OCI-LY3 (cell line): ENCODE results near the gene MFSD12.
A peak's percentile ranks its signal among the peaks of the same experiment; 100 is the strongest.

Source experiments
- H2AFZ ChIP-seq: fragments of 200-600, 300-600 bp; shearing (Covaris generic); 2 replicates; pipeline ENCODE4 v1.6.0; 2014; ENCODE audit warnings: antibody characterized with exemption, low read depth, low read length
- H3K27ac ChIP-seq: fragments of 200-600, 300-600 bp; sonication (generic); 2 replicates; pipeline ENCODE4 v1.5.1; 2014; ENCODE audit warnings: mild to moderate bottlenecking, low read length, moderate library complexity, mixed read lengths
- H3K27me3 ChIP-seq: fragments of 200-600, 300-600 bp; sonication (generic); 2 replicates; pipeline ENCODE4 v1.6.1; 2014; ENCODE audit warnings: low read depth, low read length, mixed read lengths
- H3K36me3 ChIP-seq: fragments of 200-600, 300-600 bp; sonication (generic); replicated peaks from 2 replicates; pipeline ENCODE3; 2014; ENCODE audit warnings: low read depth, low read length, mixed read lengths
- H3K4me1 ChIP-seq: fragments of 300-600, 200-600 bp; sonication (generic); 2 replicates; pipeline ENCODE4 v1.6.1; 2014; ENCODE audit warnings: low read length, mixed read lengths
- H3K4me2 ChIP-seq: fragments of 200-600, 300-600 bp; sonication (generic); 2 replicates; pipeline ENCODE4 v1.6.1; 2014; ENCODE audit warnings: low read length, mixed read lengths
- H3K4me3 ChIP-seq: fragments of 300-600, 200-600 bp; sonication (generic); 2 replicates; pipeline ENCODE4 v1.5.1; 2014; ENCODE audit warnings: antibody characterized with exemption, mild to moderate bottlenecking, low read length, moderate library complexity
- H3K79me2 ChIP-seq: fragments of 300-600, 200-600 bp; shearing (Covaris generic); 2 replicates; pipeline ENCODE4 v1.6.1; 2014; ENCODE audit warnings: mild to moderate bottlenecking, low read length, mixed read lengths
- H3K9ac ChIP-seq: fragments of 300-600, 200-600 bp; shearing (Covaris generic); 2 replicates; pipeline ENCODE4 v1.6.0; 2014; ENCODE audit warnings: mild to moderate bottlenecking, low read length, moderate library complexity
- H3K9me3 ChIP-seq: fragments of 200-600, 300-600 bp; shearing (Covaris generic); 2 replicates; pipeline ENCODE4 v1.6.1; 2014; ENCODE audit warnings: low read length, mixed read lengths; ENCODE audit not compliant: insufficient read depth
- H4K20me1 ChIP-seq: fragments of 200-600, 300-600 bp; sonication (generic); 2 replicates; pipeline ENCODE4 v1.6.1; 2016; ENCODE audit warnings: low read length, mixed read lengths; ENCODE audit not compliant: insufficient read depth
- CTCF ChIP-seq: fragments of 200-600, 300-600 bp; sonication (generic); IDR thresholded peaks from 2 replicates; pipeline ENCODE4 v1.5.1; 2014; ENCODE audit warnings: antibody characterized with exemption, low read length, low read depth
- EZH2phosphoT487 ChIP-seq: fragments of 200-600 bp; shearing (Covaris generic); IDR thresholded peaks from 2 replicates; pipeline ENCODE4 v1.6.1; 2018; ENCODE audit warnings: antibody characterized with exemption, mixed run types, low read depth

Gene MFSD12

GRCh38 chr19:3504735-3505134 is 52.7 kb downstream of the MFSD12 start:
- H3K27me3 ChIP-seq = no peaks in the 10 kb centered on the region
- TF ChIP-seq EZH2phosphoT487 (no peak), CTCF (no peak)
- peaks cover 19% of the 10 kb centered on the region for H3K4me1 ChIP-seq
- peak overlapping the region; percentile 79 for H3K4me3 ChIP-seq
- H3K27ac ChIP-seq = no peak overlapping the region
- peak overlapping the region; percentile 85 for H3K4me2 ChIP-seq
- H3K9ac ChIP-seq = peak overlapping the region; percentile 83
- peaks cover 43% of the 10 kb centered on the region for H3K79me2 ChIP-seq
- no peaks in the 10 kb centered on the region for H3K9me3 ChIP-seq
- no peak overlapping the region for H2AFZ ChIP-seq
- H4K20me1 ChIP-seq = peaks cover 14% of the 10 kb centered on the region; the same call in 1 of the 2 replicates
- peaks cover 15% of the 10 kb centered on the region for H3K36me3 ChIP-seq

DNA sequence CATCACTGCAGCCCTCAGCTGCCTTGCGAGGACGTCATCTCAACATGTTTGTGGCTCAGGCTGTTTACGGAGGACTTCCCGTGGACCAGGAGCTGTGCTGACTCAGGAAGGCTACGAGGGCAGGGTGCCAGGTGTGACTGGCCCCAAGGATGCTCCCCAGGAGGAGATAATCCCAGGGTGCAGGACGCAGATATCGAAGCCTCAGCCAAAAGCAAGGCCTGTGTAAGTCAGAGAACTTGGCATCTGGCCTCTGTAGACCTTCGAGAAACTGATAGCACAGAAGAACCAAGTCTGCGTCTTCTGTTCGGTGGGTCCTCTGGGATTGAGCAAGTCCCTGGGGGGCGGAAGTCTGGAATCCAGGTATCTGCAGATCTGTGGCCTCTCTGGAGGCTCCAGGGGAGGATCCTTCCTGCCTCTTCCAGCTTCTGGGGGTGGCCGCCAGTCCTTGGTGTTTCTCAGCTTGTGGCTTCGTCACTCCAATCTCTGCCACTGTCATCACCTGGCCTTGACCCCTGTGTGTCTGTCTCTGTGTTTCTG is 54.3 kb downstream of the MFSD12 start:
- TF ChIP-seq CTCF = no peak
- TF ChIP-seq EZH2phosphoT487 = no peak
- Histone ChIP-seq H2AFZ (no peak overlapping the region), H3K27ac (no peak overlapping the region), H3K4me1 (peaks cover 25% of the 10 kb centered on the region), H3K9ac (no peak overlapping the region), H3K79me2 (peaks cover 43% of the 10 kb centered on the region), H3K9me3 (no peaks in the 10 kb centered on the region), H3K4me2 (no peak overlapping the region), H4K20me1 (no peaks in the 10 kb centered on the region), H3K36me3 (peaks cover 6% of the 10 kb centered on the region), H3K27me3 (no peaks in the 10 kb centered on the region), H3K4me3 (no peak overlapping the region)

- Histone ChIP-seq H3K4me1 (peaks cover 17% of the 10 kb centered on the region), H2AFZ (no peak overlapping the region), H4K20me1 (no peaks in the 10 kb centered on the region), H3K27me3 (no peaks in the 10 kb centered on the region), H3K36me3 (peaks cover 7% of the 10 kb centered on the region), H3K9me3 (no peaks in the 10 kb centered on the region), H3K4me3 (no peak overlapping the region), H3K27ac (no peak overlapping the region), H3K9ac (no peak overlapping the region), H3K4me2 (no peak overlapping the region), H3K79me2 (peaks cover 43% of the 10 kb centered on the region)
- TF ChIP-seq CTCF (no peak), EZH2phosphoT487 (no peak)
These were observed 55.6 kb downstream of the MFSD12 start for GRCh38 chr19:3501780-3502179.

DNA sequence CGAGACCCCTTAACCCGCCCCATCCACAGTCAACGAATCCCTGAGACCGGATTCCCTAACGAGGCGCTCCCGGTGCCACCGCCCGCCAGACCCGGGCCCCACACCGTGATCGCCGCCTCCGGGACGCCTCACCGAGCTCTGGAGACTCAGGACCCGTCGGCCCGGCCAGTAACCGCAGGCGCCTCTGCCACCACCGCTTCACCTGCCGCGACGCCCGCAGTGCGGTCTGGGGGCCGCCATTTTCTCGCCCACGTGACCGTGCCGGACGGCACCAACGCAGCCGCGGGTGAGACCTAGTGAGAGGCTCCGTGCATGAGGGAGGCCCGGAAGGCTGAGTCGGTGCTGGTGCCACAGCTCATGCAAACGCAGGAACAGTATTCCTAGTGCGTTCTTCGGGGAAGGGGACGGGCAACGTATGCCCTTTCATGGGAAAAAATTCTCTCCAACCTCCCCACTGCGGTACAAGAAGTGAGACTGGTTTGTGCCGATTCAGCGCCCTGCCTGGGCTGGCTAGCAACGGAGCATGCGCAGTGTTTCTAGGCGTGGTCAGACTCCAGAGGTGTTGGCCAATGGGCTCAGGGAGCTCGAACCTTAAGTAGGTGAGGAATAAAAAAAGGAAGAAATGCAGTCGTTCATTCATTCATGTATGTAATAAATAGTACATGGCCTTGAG is 56.8 kb downstream of the MFSD12 start, which contains the start of gene DOHH:
TSS of gene DOHH (minus strand) at position 246 of the 673 bp plus-strand sequence. CDS start 3,860 bp downstream, outside the sequence.
- H3K4me3 ChIP-seq = peak within 1 kb of the TSS; percentile 90
- H3K27me3 ChIP-seq = no peaks in the 10 kb centered on the region
- H3K27ac ChIP-seq = peak within 1 kb of the TSS; percentile 70
- peaks cover 40% of the 10 kb centered on the region for H3K79me2 ChIP-seq
- peak within 1 kb of the TSS; percentile 92 for H3K4me2 ChIP-seq
- H3K36me3 ChIP-seq = peaks cover 18% of the 10 kb centered on the region
- no peaks in the 10 kb centered on the region for H4K20me1 ChIP-seq
- peaks cover 17% of the 10 kb centered on the region for H3K4me1 ChIP-seq
- H2AFZ ChIP-seq = peak within 1 kb of the TSS; percentile 97
- H3K9ac ChIP-seq = peak within 1 kb of the TSS; percentile 79
- no peak for TF ChIP-seq EZH2phosphoT487
- no peak for TF ChIP-seq CTCF
- no peaks in the 10 kb centered on the region for H3K9me3 ChIP-seq
